B cell (primary cell): ENCODE measurements around the gene AGBL4. TPM values are rescaled to one million over a fixed set of nuclear protein-coding genes. Genes with fewer than 3 reads are reported as not detected.

Experiments
- ATAC-seq: fragments of 200-7000 bp; cut with Tn5 transposase; one replicate; pipeline ENCODE4 v1.10.0; 2021; ENCODE audit warnings: low read depth, mild to moderate bottlenecking, moderate number of reproducible peaks, moderate library complexity
- CTCF ChIA-PET: fragments of 350-600 bp; sonication (Branson Sonifier 250); formaldehyde crosslinking; loops from one replicate; lab custom pipeline; 2021; ENCODE audit warnings: antibody characterized with exemption, inconsistent platforms; lab: Charles Lee
- POLR2A ChIA-PET: fragments of 350-600 bp; sonication (Branson Sonifier 250); formaldehyde crosslinking; loops from one replicate; lab custom pipeline; 2021; ENCODE audit warnings: antibody characterized with exemption; lab: Charles Lee
- DNase-seq: peaks from one replicate; pipeline ENCODE4 v3.0.0; 2013
- H2AFZ ChIP-seq: 2 replicates; pipeline ENCODE4 v1.6.1; 2012; ENCODE audit warnings: mild to moderate bottlenecking, low read depth, low read length; ENCODE audit not compliant: insufficient read depth, poor library complexity, severe bottlenecking
- H3K27ac ChIP-seq, 2 donors: 1 replicate in 1 of 2; 2 replicates in 1 of 2; pipeline ENCODE4 v1.5.1; 2012 to 2013; ENCODE audit warnings: low read length in 2 of 2, mild to moderate bottlenecking in 2 of 2, moderate library complexity in 1 of 2
- H3K27me3 ChIP-seq, 4 experiments: fragments of 200-600 bp in 1 of 4; sonication (generic) in 1 of 4; replicated peaks in 1 of 4; 1 replicate in 2 of 4; 2 replicates in 2 of 4; pipeline versions ENCODE4 v1.6.1 to v1.7.0; 2013 to 2016; ENCODE audit warnings: low read length in 3 of 4, mild to moderate bottlenecking in 2 of 4, mixed read lengths in 1 of 4, moderate library complexity in 1 of 4; ENCODE audit not compliant: insufficient read depth in 4 of 4, control insufficient read depth in 3 of 4; ENCODE audit errors: control extremely low read depth in 1 of 4
- H3K36me3 ChIP-seq, 2 experiments: replicated peaks in 1 of 2; 1 replicate in 1 of 2; 2 replicates in 1 of 2; pipeline versions ENCODE4 v1.6.1 to v1.7.1; 2013; ENCODE audit warnings: low read length in 1 of 2; ENCODE audit not compliant: insufficient read depth in 2 of 2, control insufficient read depth in 1 of 2; ENCODE audit errors: control extremely low read depth in 1 of 2, extremely low read depth in 1 of 2
- H3K4me1 ChIP-seq, 2 donors: fragments of 200-600 bp in 1 of 2; sonication (generic) in 1 of 2; 1 replicate in 1 of 2; 2 replicates in 1 of 2; pipeline versions ENCODE4 v1.5.1 to v1.6.1; 2013 to 2017; ENCODE audit warnings: low read length in 2 of 2; ENCODE audit not compliant: control insufficient read depth in 2 of 2, insufficient read depth in 2 of 2
- H3K4me2 ChIP-seq: replicated peaks from 2 replicates; pipeline ENCODE3; 2012; ENCODE audit warnings: mild to moderate bottlenecking, low read depth, low read length; ENCODE audit not compliant: poor library complexity, severe bottlenecking
- H3K4me3 ChIP-seq, 5 experiments: fragments of 200-600 bp in 1 of 5; sonication (generic) in 1 of 5; 1 replicate in 3 of 5; 2 replicates in 2 of 5; pipeline versions ENCODE4 v1.5.1 to v1.7.0; 2011 to 2016; ENCODE audit warnings: low read length in 4 of 5, mild to moderate bottlenecking in 4 of 5, low read depth in 2 of 5, control low read depth in 1 of 5, moderate library complexity in 1 of 5; ENCODE audit not compliant: insufficient read depth in 1 of 5; ENCODE audit errors: control extremely low read depth in 1 of 5, extremely low read depth in 1 of 5
- H3K79me2 ChIP-seq: fragments of 200-600 bp; sonication (generic); one replicate; pipeline ENCODE4 v1.6.0; 2016; ENCODE audit warnings: low read length; ENCODE audit not compliant: control insufficient read depth, insufficient read depth
- H3K9ac ChIP-seq: fragments of 200-600 bp; sonication (generic); 2 replicates; pipeline ENCODE4 v1.6.1; 2017; ENCODE audit warnings: mild to moderate bottlenecking, low read length, moderate library complexity
- H3K9me3 ChIP-seq, 3 donors: one replicate each; pipeline versions ENCODE4 v1.6.1 to v1.7.1; 2013; ENCODE audit warnings: low read length in 2 of 3; ENCODE audit not compliant: control insufficient read depth in 2 of 3, insufficient read depth in 1 of 3; ENCODE audit errors: control extremely low read depth in 1 of 3
- H4K20me1 ChIP-seq: 2 replicates; pipeline ENCODE4 v1.6.0; 2012; ENCODE audit warnings: mild to moderate bottlenecking, low read length; ENCODE audit not compliant: insufficient read depth, control insufficient read depth, poor library complexity, severe bottlenecking
- H3K27ac Mint-ChIP-seq: one replicate; pipeline ENCODE4 v1.8.0; 2021; ENCODE audit warnings: mixed read lengths
- H3K27me3 Mint-ChIP-seq: one replicate; pipeline ENCODE4 v1.8.0; 2021; ENCODE audit warnings: mixed read lengths
- H3K4me1 Mint-ChIP-seq: one replicate; pipeline ENCODE4 v1.8.0; 2021; ENCODE audit warnings: mixed read lengths
- H3K4me3 Mint-ChIP-seq: one replicate; pipeline ENCODE4 v1.8.0; 2021; ENCODE audit warnings: mixed read lengths
- H3K9me3 Mint-ChIP-seq: one replicate; pipeline ENCODE4 v1.8.0; 2022; ENCODE audit warnings: mixed read lengths; ENCODE audit not compliant: insufficient read depth
- EZH2 ChIP-seq: IDR thresholded peaks from 2 replicates; pipeline ENCODE4 v1.6.1; 2012; ENCODE audit warnings: borderline replicate concordance, low read depth, mild to moderate bottlenecking, moderate library complexity, low read length; ENCODE audit not compliant: insufficient read depth, poor library complexity, severe bottlenecking
- WGBS: methylation state at CpG from one replicate; pipeline ENCODE4 v1.1.5; 2013; ENCODE audit warnings: missing lambda C conversion rate; ENCODE audit not compliant: insufficient coverage; 5-methylcytosine and 5-hydroxymethylcytosine counted together
- intact Hi-C: fragments of 100-400 bp; cut with micrococcal nuclease; formaldehyde crosslinking; loops from one replicate; pipeline ENCODE4 v1.10.0; 2022
- polyA plus RNA-seq: library from polyadenylated mRNA; depleted of rRNA; stranded (reverse); fragments of >200 nt; gene quantifications from 2 replicates; pipeline ENCODE4 v1.2.3, GENCODE V29; 2012
- total RNA-seq, 2 donors: library from RNA; stranded (reverse); fragments of 120-200 nt in 1 of 2; gene quantifications; 1 replicate in 1 of 2; 2 replicates in 1 of 2; pipeline versions ENCODE4 v1.2.3 to v1.2.4, GENCODE V29; 2013 to 2022
- TF ChIP-seq, protein P1 (sequence below): fragments of 200-600 bp; IDR thresholded peaks from one replicate; pipeline ENCODE4 v1.8.0; 2022; ENCODE audit warnings: antibody characterized with exemption, mild to moderate bottlenecking

The AGBL4 gene
- total and polyA plus RNA-seq, 2 donors (not counting 1 experiment from before 2014, with no cell fraction given) = 0.07 to 0.12 TPM

DNA sequence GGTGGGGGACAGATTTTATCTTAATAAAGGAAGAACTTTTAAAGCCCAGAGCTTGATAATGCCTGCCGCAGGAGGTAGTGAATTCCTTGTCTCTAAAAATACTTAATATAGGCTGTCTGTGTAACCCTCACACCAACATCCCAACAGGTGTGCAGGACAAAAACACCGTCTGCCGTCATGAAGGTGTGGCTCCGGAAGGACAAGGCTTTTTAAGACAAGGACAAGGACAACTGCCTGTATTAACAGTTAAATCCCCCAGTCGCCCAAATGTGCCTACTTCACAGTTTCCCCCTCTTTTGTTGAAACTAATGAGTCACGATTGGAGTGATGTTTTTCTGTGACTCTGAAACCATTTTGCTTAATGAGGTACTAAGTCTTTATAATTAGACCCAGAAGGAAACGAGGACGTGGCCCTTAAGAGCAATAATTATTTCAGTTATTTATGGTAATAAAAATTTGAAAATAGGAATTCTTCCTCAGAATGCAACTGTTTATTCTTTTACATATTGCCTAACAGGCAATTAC lies 1524.5 kb downstream of the AGBL4 start:
- no peak overlapping the region for H3K27ac Mint-ChIP-seq
- Histone ChIP-seq H3K79me2 (no peaks in the 10 kb centered on the region), H4K20me1 (no peaks in the 10 kb centered on the region), H3K4me3 (no peak overlapping the region), H2AFZ (no peak overlapping the region), H3K36me3 (no peaks in the 10 kb centered on the region), H3K9ac (no peak overlapping the region), H3K27me3 (no peaks in the 10 kb centered on the region), H3K4me2 (no peak overlapping the region), H3K27ac (no peak overlapping the region), H3K9me3 (no peaks in the 10 kb centered on the region), H3K4me1 (peaks cover 0 to 5% of the 10 kb centered on the region in 2 donors)
- no peak for DNase-seq
- intact Hi-C loops = no loop called here
- H3K9me3 Mint-ChIP-seq = no peaks in the 10 kb centered on the region
- WGBS = no CpG with 5 or more reads among the region's 8 CpGs
- no peak overlapping the region for H3K4me3 Mint-ChIP-seq
- TF ChIP-seq, protein P1, sequence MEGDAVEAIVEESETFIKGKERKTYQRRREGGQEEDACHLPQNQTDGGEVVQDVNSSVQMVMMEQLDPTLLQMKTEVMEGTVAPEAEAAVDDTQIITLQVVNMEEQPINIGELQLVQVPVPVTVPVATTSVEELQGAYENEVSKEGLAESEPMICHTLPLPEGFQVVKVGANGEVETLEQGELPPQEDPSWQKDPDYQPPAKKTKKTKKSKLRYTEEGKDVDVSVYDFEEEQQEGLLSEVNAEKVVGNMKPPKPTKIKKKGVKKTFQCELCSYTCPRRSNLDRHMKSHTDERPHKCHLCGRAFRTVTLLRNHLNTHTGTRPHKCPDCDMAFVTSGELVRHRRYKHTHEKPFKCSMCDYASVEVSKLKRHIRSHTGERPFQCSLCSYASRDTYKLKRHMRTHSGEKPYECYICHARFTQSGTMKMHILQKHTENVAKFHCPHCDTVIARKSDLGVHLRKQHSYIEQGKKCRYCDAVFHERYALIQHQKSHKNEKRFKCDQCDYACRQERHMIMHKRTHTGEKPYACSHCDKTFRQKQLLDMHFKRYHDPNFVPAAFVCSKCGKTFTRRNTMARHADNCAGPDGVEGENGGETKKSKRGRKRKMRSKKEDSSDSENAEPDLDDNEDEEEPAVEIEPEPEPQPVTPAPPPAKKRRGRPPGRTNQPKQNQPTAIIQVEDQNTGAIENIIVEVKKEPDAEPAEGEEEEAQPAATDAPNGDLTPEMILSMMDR = no peak
- no peak for TF ChIP-seq EZH2
- peaks cover 9% of the 10 kb centered on the region for H3K27me3 Mint-ChIP-seq
- H3K4me1 Mint-ChIP-seq = peaks cover 4% of the 10 kb centered on the region
- no peak for ATAC-seq
- CTCF ChIA-PET = interaction anchor here (1.0 to 4.8 kb wide), 7 partner anchors 8 to 393 kb away, joined by 3 to 41 read pairs (median 4); no protein-coding TSS in a partner anchor
- POLR2A ChIA-PET = no interaction called here

DNA sequence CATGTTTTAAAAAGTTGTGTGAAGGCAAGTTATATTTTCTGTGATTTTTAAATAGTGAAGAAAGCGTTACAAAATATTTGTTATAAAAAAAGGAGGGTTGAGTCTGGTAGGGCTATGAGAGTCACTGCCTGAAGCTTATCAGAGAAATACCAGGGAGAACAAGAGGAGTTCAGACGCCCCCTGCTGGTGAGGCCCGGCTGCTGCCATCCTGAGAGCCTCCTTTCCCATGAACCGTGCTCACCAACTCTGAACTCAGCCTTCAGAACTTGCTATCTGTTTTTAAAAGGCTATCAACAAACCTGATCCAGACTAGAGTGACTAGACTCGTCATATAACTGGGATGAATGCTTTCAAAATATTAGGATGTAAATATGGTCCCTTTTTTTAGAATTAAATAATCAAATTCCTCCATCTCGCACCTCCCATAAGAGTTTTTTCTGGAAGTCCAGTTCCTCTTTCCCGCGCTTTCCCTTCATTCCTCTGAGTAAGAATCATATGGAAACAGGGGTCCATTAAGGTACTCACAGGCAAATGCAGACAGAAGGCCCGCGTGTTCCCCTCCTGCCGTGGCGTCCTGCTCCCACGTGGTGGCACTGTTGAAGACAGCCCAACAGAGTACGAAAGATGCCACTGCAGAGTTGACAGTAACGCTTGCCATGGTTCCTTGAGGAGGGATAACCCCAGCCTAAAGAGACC lies 1525.5 kb downstream of the AGBL4 start:
- Histone ChIP-seq H3K27me3 (no peaks in the 10 kb centered on the region), H3K9ac (no peak overlapping the region), H4K20me1 (no peaks in the 10 kb centered on the region), H3K4me2 (peak overlapping the region; percentile 25), H2AFZ (peak overlapping the region; percentile 8), H3K4me3 (no peak overlapping the region), H3K36me3 (no peaks in the 10 kb centered on the region), H3K79me2 (no peaks in the 10 kb centered on the region), H3K4me1 (peaks cover 0 to 5% of the 10 kb centered on the region in 2 donors), H3K27ac (no peak overlapping the region), H3K9me3 (no peaks in the 10 kb centered on the region)
- CTCF ChIA-PET = interaction anchor here (0.6 to 4.8 kb wide), 18 partner anchors 9 to 405 kb away, joined by 3 to 41 read pairs (median 4); no protein-coding TSS in a partner anchor
- peaks cover 4% of the 10 kb centered on the region for H3K4me1 Mint-ChIP-seq
- ATAC-seq = peak; percentile 62
- 21% methylated on average over 12 of the region's 15 CpGs for WGBS
- intact Hi-C loops = loop anchor here (1.0 kb wide), 1 partner anchor 319 kb away; no protein-coding TSS in a partner anchor
- no peak overlapping the region for H3K4me3 Mint-ChIP-seq
- no peaks in the 10 kb centered on the region for H3K9me3 Mint-ChIP-seq
- peaks cover 12% of the 10 kb centered on the region for H3K27me3 Mint-ChIP-seq
- DNase-seq = peak; percentile 68
- POLR2A ChIA-PET = no interaction called here
- H3K27ac Mint-ChIP-seq = no peak overlapping the region
- TF ChIP-seq, protein P1 = peak; percentile 93
- TF ChIP-seq EZH2 = no peak
